Endodermal cell (in vitro differentiated cells): ENCODE measurements around the gene MRGPRD. TPM values are rescaled to one million over a fixed set of nuclear protein-coding genes. Genes with fewer than 3 reads are reported as not detected.

ENCODE experiments used
- DNase-seq: peaks from one replicate; pipeline ENCODE4 v3.0.0-alpha.2; 2017
- H3K27ac ChIP-seq: 2 replicates; pipeline ENCODE4 v1.5.1; 2013; ENCODE audit warnings: mild to moderate bottlenecking, low read depth, low read length, moderate library complexity
- H3K27me3 ChIP-seq: 2 replicates; pipeline ENCODE4 v1.6.1; 2013; ENCODE audit warnings: mild to moderate bottlenecking, low read length, moderate library complexity; ENCODE audit not compliant: insufficient read depth, control insufficient read depth, poor library complexity, severe bottlenecking
- H3K36me3 ChIP-seq: 2 replicates; pipeline ENCODE4 v1.7.0; 2013; ENCODE audit warnings: mild to moderate bottlenecking, low read length, moderate library complexity; ENCODE audit not compliant: control insufficient read depth, insufficient read depth
- H3K4me1 ChIP-seq: one replicate; pipeline ENCODE4 v1.7.0; 2013; ENCODE audit warnings: low read length; ENCODE audit not compliant: control insufficient read depth, insufficient read depth
- H3K4me3 ChIP-seq: 2 replicates; pipeline ENCODE4 v1.5.1; 2013; ENCODE audit warnings: mild to moderate bottlenecking, low read length, moderate library complexity
- H3K9ac ChIP-seq: 2 replicates; pipeline ENCODE4 v1.6.1; 2013; ENCODE audit warnings: mild to moderate bottlenecking, low read length, moderate library complexity; ENCODE audit not compliant: poor library complexity, severe bottlenecking; ENCODE audit errors: extremely low read depth
- H3K9me3 ChIP-seq: 2 replicates; pipeline ENCODE4 v1.6.1; 2013; ENCODE audit warnings: mild to moderate bottlenecking, low read length, moderate library complexity; ENCODE audit not compliant: control insufficient read depth
- H3K27ac Mint-ChIP-seq: 2 replicates; pipeline ENCODE4 v1.8.0; 2020; ENCODE audit warnings: mixed read lengths
- H3K27me3 Mint-ChIP-seq: 2 replicates; pipeline ENCODE4 v1.8.0; 2021; ENCODE audit warnings: mild to moderate bottlenecking, mixed read lengths; ENCODE audit not compliant: insufficient read depth
- H3K36me3 Mint-ChIP-seq: 2 replicates; pipeline ENCODE4 v1.8.0; 2020; ENCODE audit warnings: low read depth, mixed read lengths
- H3K4me1 Mint-ChIP-seq: 2 replicates; pipeline ENCODE4 v1.8.0; 2020; ENCODE audit warnings: mixed read lengths
- H3K4me3 Mint-ChIP-seq: 2 replicates; pipeline ENCODE4 v1.8.0; 2020; ENCODE audit warnings: mild to moderate bottlenecking, moderate library complexity, mixed read lengths
- H3K9me3 Mint-ChIP-seq: 2 replicates; pipeline ENCODE4 v1.8.0; 2020; ENCODE audit warnings: mild to moderate bottlenecking, mixed read lengths
- WGBS, 2 experiments: methylation state at CpG; one replicate each; pipeline versions ENCODE4 v1.1.5 to v1.1.7; 2013; ENCODE audit warnings: missing lambda C conversion rate in 2 of 2, mixed read lengths in 1 of 2; ENCODE audit not compliant: insufficient coverage in 1 of 2, insufficient read length in 1 of 2; 5-methylcytosine and 5-hydroxymethylcytosine counted together
- total RNA-seq, 2 donors: library from RNA; stranded (reverse); fragmentation: NEBNext Ultra II Directional in 1 of 2; extraction: Animal tissue kit (Norgen Biotek cat#: 25700) in 1 of 2; gene quantifications; 2 replicates in 1 of 2; 3 replicates in 1 of 2; pipeline ENCODE4 v1.2.1, GENCODE V29; 2021
- TF ChIP-seq, protein P1 (sequence below): fragments of 200-600 bp; sonication (generic); conservative IDR thresholded peaks from 2 replicates; pipeline ENCODE4 v1.5.0; 2021; ENCODE audit warnings: antibody characterized with exemption, mild to moderate bottlenecking

MRGPRD gene
- total RNA-seq, 2 donors from 2014 or later = not detected

DNA sequence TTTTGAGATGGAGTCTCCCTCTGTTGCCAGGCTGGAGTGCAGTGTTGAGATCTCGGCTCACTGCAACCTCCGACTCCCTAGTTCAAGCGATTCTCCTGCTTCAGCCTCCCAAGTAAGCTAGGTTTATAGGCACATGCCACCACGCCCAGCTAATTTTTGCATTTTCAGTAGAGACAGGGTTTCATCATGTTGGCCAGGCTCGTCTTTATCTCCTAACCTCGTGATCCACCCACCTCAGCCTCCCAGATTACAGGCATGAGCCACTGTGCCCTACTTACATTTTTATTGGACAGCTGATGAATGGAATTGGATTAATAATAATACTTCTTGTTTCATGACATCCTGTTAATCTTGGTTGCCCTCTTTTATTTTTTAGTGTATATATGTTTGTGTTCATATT is 3.0 kb upstream of the MRGPRD start:
- no peaks in the 10 kb centered on the region for H3K27me3 ChIP-seq
- H3K27ac ChIP-seq = no peak overlapping the region
- no peak for DNase-seq
- TF ChIP-seq, protein P1, sequence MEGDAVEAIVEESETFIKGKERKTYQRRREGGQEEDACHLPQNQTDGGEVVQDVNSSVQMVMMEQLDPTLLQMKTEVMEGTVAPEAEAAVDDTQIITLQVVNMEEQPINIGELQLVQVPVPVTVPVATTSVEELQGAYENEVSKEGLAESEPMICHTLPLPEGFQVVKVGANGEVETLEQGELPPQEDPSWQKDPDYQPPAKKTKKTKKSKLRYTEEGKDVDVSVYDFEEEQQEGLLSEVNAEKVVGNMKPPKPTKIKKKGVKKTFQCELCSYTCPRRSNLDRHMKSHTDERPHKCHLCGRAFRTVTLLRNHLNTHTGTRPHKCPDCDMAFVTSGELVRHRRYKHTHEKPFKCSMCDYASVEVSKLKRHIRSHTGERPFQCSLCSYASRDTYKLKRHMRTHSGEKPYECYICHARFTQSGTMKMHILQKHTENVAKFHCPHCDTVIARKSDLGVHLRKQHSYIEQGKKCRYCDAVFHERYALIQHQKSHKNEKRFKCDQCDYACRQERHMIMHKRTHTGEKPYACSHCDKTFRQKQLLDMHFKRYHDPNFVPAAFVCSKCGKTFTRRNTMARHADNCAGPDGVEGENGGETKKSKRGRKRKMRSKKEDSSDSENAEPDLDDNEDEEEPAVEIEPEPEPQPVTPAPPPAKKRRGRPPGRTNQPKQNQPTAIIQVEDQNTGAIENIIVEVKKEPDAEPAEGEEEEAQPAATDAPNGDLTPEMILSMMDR = no peak
- H3K9ac ChIP-seq = no peak overlapping the region
- peaks cover 10% of the 10 kb centered on the region for H3K9me3 Mint-ChIP-seq
- H3K27me3 Mint-ChIP-seq = peaks cover 2% of the 10 kb centered on the region
- no peak overlapping the region for H3K4me3 Mint-ChIP-seq
- no peaks in the 10 kb centered on the region for H3K4me1 Mint-ChIP-seq
- no peaks in the 10 kb centered on the region for H3K36me3 Mint-ChIP-seq
- no peaks in the 10 kb centered on the region for H3K4me1 ChIP-seq
- H3K36me3 ChIP-seq = no peaks in the 10 kb centered on the region
- WGBS, 2 experiments = 92 to 95% methylated on average over 5 to 6 of the region's 6 CpGs
- no peak overlapping the region for H3K4me3 ChIP-seq
- H3K9me3 ChIP-seq = peaks cover 5% of the 10 kb centered on the region
- no peak overlapping the region for H3K27ac Mint-ChIP-seq

DNA sequence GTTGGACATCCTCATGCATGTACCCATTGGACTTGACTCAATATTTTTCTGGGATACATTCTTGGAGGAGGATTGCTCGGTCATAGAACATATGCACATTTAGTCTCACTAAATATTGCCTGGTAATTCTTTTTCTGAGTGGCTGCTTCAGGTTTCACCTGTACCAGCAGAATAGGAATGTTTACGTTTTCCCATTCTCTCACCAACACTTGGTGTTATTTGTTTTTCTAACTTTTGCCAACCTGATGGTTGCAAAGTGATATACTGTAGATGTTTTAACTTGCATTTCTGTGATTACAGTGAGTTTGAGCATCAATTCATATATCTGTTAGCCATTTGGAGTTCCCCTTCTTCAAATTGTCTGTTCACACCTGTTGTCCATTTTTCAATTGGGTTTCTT is 1.3 kb upstream of the MRGPRD start:
- peaks cover 5% of the 10 kb centered on the region for H3K9me3 ChIP-seq
- Mint-ChIP-seq H3K9me3 (peaks cover 9% of the 10 kb centered on the region), H3K4me1 (no peaks in the 10 kb centered on the region), H3K27ac (no peak overlapping the region), H3K27me3 (no peaks in the 10 kb centered on the region), H3K36me3 (no peaks in the 10 kb centered on the region), H3K4me3 (no peak overlapping the region)
- 89 to 90% methylated on average over 1 to 2 of the region's 2 CpGs for WGBS, 2 experiments
- TF ChIP-seq, protein P1 = no peak
- no peak overlapping the region for H3K27ac ChIP-seq
- H3K36me3 ChIP-seq = no peaks in the 10 kb centered on the region
- no peak overlapping the region for H3K9ac ChIP-seq
- DNase-seq = no peak
- no peak overlapping the region for H3K4me3 ChIP-seq
- no peaks in the 10 kb centered on the region for H3K27me3 ChIP-seq
- H3K4me1 ChIP-seq = no peaks in the 10 kb centered on the region

DNA sequence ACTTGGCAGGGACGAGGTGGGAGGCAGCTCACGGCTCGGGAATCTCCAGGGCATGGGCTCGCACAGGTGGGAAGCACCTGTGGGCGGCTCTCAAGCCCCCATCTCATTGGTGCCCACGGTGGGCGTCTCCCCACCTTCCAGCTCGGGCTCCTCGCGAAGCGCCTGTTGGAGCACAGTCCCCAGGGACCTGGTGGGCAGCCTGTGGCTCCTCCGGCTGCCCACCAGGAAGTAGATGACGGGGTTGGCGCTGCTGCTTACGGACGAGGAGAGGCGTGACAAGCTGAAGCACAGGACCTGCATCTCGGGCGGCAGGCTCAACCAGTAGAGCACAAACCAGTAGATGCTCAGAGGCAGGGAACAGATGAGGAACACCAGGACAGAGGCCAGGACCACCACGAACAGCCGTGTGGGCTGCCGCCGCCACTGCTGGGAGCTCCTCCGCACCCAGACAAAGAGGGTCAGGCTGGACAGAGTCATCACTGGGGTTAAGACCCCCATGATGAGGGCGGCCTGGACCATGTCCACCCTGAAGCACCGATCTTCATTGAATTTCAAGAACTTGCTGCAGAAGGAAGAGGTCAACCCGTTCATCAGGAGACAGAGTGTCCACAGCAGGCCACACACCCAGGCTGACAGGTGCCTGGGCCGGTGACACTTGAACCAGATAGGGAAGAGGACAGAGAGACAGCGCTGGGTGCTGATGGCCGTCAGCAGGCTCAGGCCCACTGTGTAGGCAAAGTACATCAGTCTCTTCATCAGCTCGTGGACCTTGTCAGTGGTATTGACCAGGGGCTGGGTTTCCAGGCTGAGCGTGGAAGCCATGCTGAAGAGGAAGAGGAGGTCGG is 633 bp downstream of the MRGPRD start:
- Histone ChIP-seq H3K27me3 (no peaks in the 10 kb centered on the region), H3K9me3 (peaks cover 2% of the 10 kb centered on the region), H3K9ac (no peak overlapping the region), H3K4me3 (no peak overlapping the region), H3K27ac (no peak overlapping the region), H3K4me1 (no peaks in the 10 kb centered on the region), H3K36me3 (no peaks in the 10 kb centered on the region)
- H3K4me1 Mint-ChIP-seq = no peaks in the 10 kb centered on the region
- peak; percentile 43 for DNase-seq
- H3K36me3 Mint-ChIP-seq = no peaks in the 10 kb centered on the region
- H3K27ac Mint-ChIP-seq = no peak overlapping the region
- H3K27me3 Mint-ChIP-seq = no peaks in the 10 kb centered on the region
- TF ChIP-seq, protein P1 = no peak
- no peak overlapping the region for H3K4me3 Mint-ChIP-seq
- H3K9me3 Mint-ChIP-seq = no peaks in the 10 kb centered on the region
- WGBS, 2 experiments = 92 to 94% methylated on average over 27 to 33 of the region's 33 CpGs
